ENCODE data around the gene NEAT1.

The NEAT1 gene

DNA sequence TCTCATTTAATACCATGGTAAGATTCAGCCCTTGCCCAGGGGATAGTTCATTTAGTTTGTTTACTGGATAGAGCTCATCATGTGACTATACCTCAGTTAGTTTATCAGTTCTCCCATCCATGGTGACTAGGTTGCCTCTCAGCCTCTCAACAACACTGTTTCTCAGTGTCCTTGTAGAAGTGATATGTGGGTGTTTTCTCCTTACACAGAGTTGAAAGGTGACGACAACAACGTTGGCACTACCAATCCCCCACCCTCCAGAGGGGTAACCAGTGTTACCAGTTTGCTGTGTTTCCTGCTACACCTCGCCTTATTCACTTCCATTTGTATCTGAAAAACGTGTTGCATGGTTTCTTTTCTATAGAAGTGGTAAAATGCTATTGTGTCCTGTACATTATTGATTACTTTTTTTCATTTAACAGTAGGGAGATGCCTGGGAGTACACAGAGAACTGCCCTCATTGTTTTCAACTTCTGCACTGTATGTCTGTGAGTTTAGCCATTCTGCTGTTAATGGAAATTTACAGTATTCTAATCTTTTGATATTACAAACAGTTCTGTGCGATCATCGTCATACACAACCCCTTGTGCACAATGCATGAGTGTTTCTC lies 11.6 kb downstream of the NEAT1 start:
- ChIA-PET CTCF (interaction anchor here (0.9 to 1.7 kb wide), 8 partner anchors 16 to 73 kb away, joined by 3 to 5 read pairs (median 3); no protein-coding TSS in a partner anchor), POLR2A (interaction anchor here (0.7 kb wide), 1 partner anchor 70 kb away, joined by 3 read pairs; no protein-coding TSS in a partner anchor)
- WGBS (ENCODE audit: insufficient coverage): 100% methylated on average over 2 of the region's 6 CpGs
- Histone ChIP-seq H3K4me3 (ENCODE audit: control insufficient read depth in 1 of 7, extremely low read depth in 1 of 7, insufficient read depth in 4 of 7, low read depth in 2 of 7, low read length in 6 of 7) (no peak overlapping the region), H3K9me3 (ENCODE audit: control extremely low read depth in 1 of 5, control insufficient read depth in 4 of 5, insufficient read depth in 2 of 5, low read depth in 1 of 5, low read length in 4 of 5) (no peaks in the 10 kb centered on the region), H3K27me3 (replicated peaks in 2 of 5; ENCODE audit: control insufficient read depth in 4 of 5, insufficient read depth in 5 of 5, low read length in 4 of 5) (no peaks in the 10 kb centered on the region), H3K4me1 (ENCODE audit: control extremely low read depth in 1 of 4, control insufficient read depth in 4 of 4, insufficient read depth in 4 of 4, low read length in 3 of 4) (peaks cover 17 to 36% (median 28%) of the 10 kb centered on the region in 4 experiments), H3K36me3 (ENCODE audit: control insufficient read depth in 4 of 4, insufficient read depth in 4 of 4, low read length in 3 of 4) (peaks cover 9 to 54% (median 25%) of the 10 kb centered on the region in 4 experiments), H3K27ac (ENCODE audit: insufficient read depth in 1 of 2, low read depth in 1 of 2, low read length in 2 of 2, poor library complexity in 1 of 2, severe bottlenecking in 2 of 2) (no peak overlapping the region)
- no peak for DNase-seq

- Histone ChIP-seq H3K4me1 (ENCODE audit: control extremely low read depth in 1 of 4, control insufficient read depth in 4 of 4, insufficient read depth in 4 of 4, low read length in 3 of 4) (peaks cover 11 to 29% (median 24%) of the 10 kb centered on the region in 4 experiments), H3K36me3 (ENCODE audit: control insufficient read depth in 4 of 4, insufficient read depth in 4 of 4, low read length in 3 of 4) (peaks cover 9 to 54% (median 25%) of the 10 kb centered on the region in 4 experiments), H3K27ac (ENCODE audit: insufficient read depth in 1 of 2, low read depth in 1 of 2, low read length in 2 of 2, poor library complexity in 1 of 2, severe bottlenecking in 2 of 2) (no peak overlapping the region), H3K9me3 (ENCODE audit: control extremely low read depth in 1 of 5, control insufficient read depth in 4 of 5, insufficient read depth in 2 of 5, low read depth in 1 of 5, low read length in 4 of 5) (no peaks in the 10 kb centered on the region), H3K27me3 (replicated peaks in 2 of 5; ENCODE audit: control insufficient read depth in 4 of 5, insufficient read depth in 5 of 5, low read length in 4 of 5) (no peaks in the 10 kb centered on the region), H3K4me3 (ENCODE audit: control insufficient read depth in 1 of 7, extremely low read depth in 1 of 7, insufficient read depth in 4 of 7, low read depth in 2 of 7, low read length in 6 of 7) (no peak overlapping the region)
- no peak for DNase-seq
- WGBS (ENCODE audit: insufficient coverage): 100% methylated on average over 2 of the region's 5 CpGs
- CTCF ChIA-PET: interaction anchor here (1.1 to 1.7 kb wide), 4 partner anchors 17 to 46 kb away, joined by 3 to 5 read pairs (median 3); no protein-coding TSS in a partner anchor
- POLR2A ChIA-PET: interaction anchor here (0.7 kb wide), 1 partner anchor 69 kb away, joined by 3 read pairs; no protein-coding TSS in a partner anchor
Measured at GRCh38 chr11:65434667-65435410, 12.2 kb downstream of the NEAT1 start.

DNA sequence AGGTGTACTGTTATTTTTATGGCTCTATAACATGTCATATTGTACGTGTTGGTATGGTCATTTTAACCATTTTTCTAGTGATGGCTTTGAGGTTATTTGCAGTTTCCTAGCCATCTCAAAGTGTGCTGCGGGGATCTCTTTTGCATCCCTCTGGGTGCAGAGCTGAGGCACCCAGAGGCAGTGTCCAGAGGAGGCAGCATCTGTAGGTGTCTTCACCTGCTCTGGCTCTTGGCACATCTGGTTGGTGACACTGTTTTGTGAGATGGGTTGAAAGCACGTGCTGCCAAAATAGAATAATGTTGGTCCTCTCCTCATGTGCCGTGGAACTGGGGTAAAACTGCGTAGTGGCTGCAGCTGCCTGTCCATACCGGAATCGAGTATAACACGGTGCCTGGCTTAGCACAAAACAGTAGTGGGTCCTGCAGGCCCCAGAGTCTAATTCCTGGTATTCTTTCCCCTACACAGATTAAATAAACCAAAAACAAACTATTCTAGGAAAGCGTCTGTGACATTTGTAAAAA lies 12.9 kb downstream of the NEAT1 start:
- H3K4me1 ChIP-seq (ENCODE audit: control extremely low read depth in 1 of 4, control insufficient read depth in 4 of 4, insufficient read depth in 4 of 4, low read length in 3 of 4): peaks cover 6 to 23% (median 19%) of the 10 kb centered on the region in 4 experiments

GRCh38 chr11:65435981-65436411 lies 13.4 kb downstream of the NEAT1 start:
- ChIA-PET POLR2A (no interaction called here), CTCF (interaction anchor here (1.3 kb wide), 1 partner anchor 18 kb away, joined by 5 read pairs; no protein-coding TSS in a partner anchor)
- Histone ChIP-seq H3K36me3 (ENCODE audit: control insufficient read depth in 4 of 4, insufficient read depth in 4 of 4, low read length in 3 of 4) (peaks cover 11 to 54% (median 25%) of the 10 kb centered on the region in 4 experiments), H3K4me1 (ENCODE audit: control extremely low read depth in 1 of 4, control insufficient read depth in 4 of 4, insufficient read depth in 4 of 4, low read length in 3 of 4) (peaks cover 5 to 20% (median 16%) of the 10 kb centered on the region in 4 experiments), H3K27ac (ENCODE audit: insufficient read depth in 1 of 2, low read depth in 1 of 2, low read length in 2 of 2, poor library complexity in 1 of 2, severe bottlenecking in 2 of 2) (no peak overlapping the region), H3K4me3 (ENCODE audit: control insufficient read depth in 1 of 7, extremely low read depth in 1 of 7, insufficient read depth in 4 of 7, low read depth in 2 of 7, low read length in 6 of 7) (no peak overlapping the region), H3K27me3 (replicated peaks in 2 of 5; ENCODE audit: control insufficient read depth in 4 of 5, insufficient read depth in 5 of 5, low read length in 4 of 5) (no peaks in the 10 kb centered on the region), H3K9me3 (ENCODE audit: control extremely low read depth in 1 of 5, control insufficient read depth in 4 of 5, insufficient read depth in 2 of 5, low read depth in 1 of 5, low read length in 4 of 5) (no peaks in the 10 kb centered on the region)
- WGBS (ENCODE audit: insufficient coverage): 100% methylated on average over 8 of the region's 8 CpGs
- no peak for DNase-seq

More for the DNA sequence above, 12.9 kb downstream of the NEAT1 start:
- CTCF ChIA-PET: no interaction called here
- WGBS (ENCODE audit: insufficient coverage): 100% methylated on average over 7 of the region's 9 CpGs
- no peaks in the 10 kb centered on the region for H3K9me3 ChIP-seq (ENCODE audit: control extremely low read depth in 1 of 5, control insufficient read depth in 4 of 5, insufficient read depth in 2 of 5, low read depth in 1 of 5, low read length in 4 of 5)
- no peak overlapping the region for H3K27ac ChIP-seq (ENCODE audit: insufficient read depth in 1 of 2, low read depth in 1 of 2, low read length in 2 of 2, poor library complexity in 1 of 2, severe bottlenecking in 2 of 2)
- POLR2A ChIA-PET: no interaction called here
- peaks cover 11 to 54% (median 25%) of the 10 kb centered on the region in 4 experiments for H3K36me3 ChIP-seq (ENCODE audit: control insufficient read depth in 4 of 4, insufficient read depth in 4 of 4, low read length in 3 of 4)
- H3K4me3 ChIP-seq (ENCODE audit: control insufficient read depth in 1 of 7, extremely low read depth in 1 of 7, insufficient read depth in 4 of 7, low read depth in 2 of 7, low read length in 6 of 7): no peak overlapping the region
- DNase-seq: no peak
- no peaks in the 10 kb centered on the region for H3K27me3 ChIP-seq (replicated peaks in 2 of 5; ENCODE audit: control insufficient read depth in 4 of 5, insufficient read depth in 5 of 5, low read length in 4 of 5)

GRCh38 chr11:65436412-65437032 lies 13.9 kb downstream of the NEAT1 start:
- CTCF ChIA-PET: interaction anchor here (1.0 to 1.3 kb wide), 5 partner anchors 9 to 74 kb away, joined by 3 to 5 read pairs (median 3); no protein-coding TSS in a partner anchor
- no peaks in the 10 kb centered on the region for H3K27me3 ChIP-seq (replicated peaks in 2 of 5; ENCODE audit: control insufficient read depth in 4 of 5, insufficient read depth in 5 of 5, low read length in 4 of 5)
- POLR2A ChIA-PET: interaction anchor here (0.8 to 1.7 kb wide), 2 partner anchors 15 to 67 kb away, joined by 3 to 5 read pairs; partner anchors contain the start of gene NEAT1
- DNase-seq: no peak
- peaks cover 11 to 54% (median 25%) of the 10 kb centered on the region in 4 experiments for H3K36me3 ChIP-seq (ENCODE audit: control insufficient read depth in 4 of 4, insufficient read depth in 4 of 4, low read length in 3 of 4)
- H3K27ac ChIP-seq (ENCODE audit: insufficient read depth in 1 of 2, low read depth in 1 of 2, low read length in 2 of 2, poor library complexity in 1 of 2, severe bottlenecking in 2 of 2): no peak overlapping the region
- H3K4me1 ChIP-seq (ENCODE audit: control extremely low read depth in 1 of 4, control insufficient read depth in 4 of 4, insufficient read depth in 4 of 4, low read length in 3 of 4): peaks cover 3 to 18% (median 13%) of the 10 kb centered on the region in 4 experiments
- H3K4me3 ChIP-seq (ENCODE audit: control insufficient read depth in 1 of 7, extremely low read depth in 1 of 7, insufficient read depth in 4 of 7, low read depth in 2 of 7, low read length in 6 of 7): no peak overlapping the region
- no peaks in the 10 kb centered on the region for H3K9me3 ChIP-seq (ENCODE audit: control extremely low read depth in 1 of 5, control insufficient read depth in 4 of 5, insufficient read depth in 2 of 5, low read depth in 1 of 5, low read length in 4 of 5)
- 92% methylated on average over 3 of the region's 5 CpGs for WGBS (ENCODE audit: insufficient coverage)

GRCh38 chr11:65437436-65438227 lies 15.0 kb downstream of the NEAT1 start:
- POLR2A ChIA-PET: interaction anchor here (0.8 to 1.7 kb wide), 2 partner anchors 16 to 66 kb away, joined by 3 to 5 read pairs; partner anchors contain the start of gene NEAT1
- CTCF ChIA-PET: interaction anchor here (1.0 to 1.2 kb wide), 4 partner anchors 10 to 72 kb away, joined by 3 to 4 read pairs (median 3); no protein-coding TSS in a partner anchor
- H3K27me3 ChIP-seq (replicated peaks in 2 of 5; ENCODE audit: control insufficient read depth in 4 of 5, insufficient read depth in 5 of 5, low read length in 4 of 5): no peaks in the 10 kb centered on the region
- H3K4me1 ChIP-seq (ENCODE audit: control extremely low read depth in 1 of 4, control insufficient read depth in 4 of 4, insufficient read depth in 4 of 4, low read length in 3 of 4): peaks cover 0 to 23% (median 17%) of the 10 kb centered on the region in 4 experiments
- H3K9me3 ChIP-seq (ENCODE audit: control extremely low read depth in 1 of 5, control insufficient read depth in 4 of 5, insufficient read depth in 2 of 5, low read depth in 1 of 5, low read length in 4 of 5): no peaks in the 10 kb centered on the region
- H3K36me3 ChIP-seq (ENCODE audit: control insufficient read depth in 4 of 4, insufficient read depth in 4 of 4, low read length in 3 of 4): peaks cover 11 to 55% (median 25%) of the 10 kb centered on the region in 4 experiments
- 96% methylated on average over 13 of the region's 14 CpGs for WGBS (ENCODE audit: insufficient coverage)
- no peak for DNase-seq
- H3K4me3 ChIP-seq (ENCODE audit: control insufficient read depth in 1 of 7, extremely low read depth in 1 of 7, insufficient read depth in 4 of 7, low read depth in 2 of 7, low read length in 6 of 7): no peak overlapping the region
- no peak overlapping the region for H3K27ac ChIP-seq (ENCODE audit: insufficient read depth in 1 of 2, low read depth in 1 of 2, low read length in 2 of 2, poor library complexity in 1 of 2, severe bottlenecking in 2 of 2)

Data from common myeloid progenitor, CD34-positive (primary cell).